Daoy (cell line): ENCODE measurements around the gene SULT2B1. TPM values are rescaled to one million over a fixed set of nuclear protein-coding genes. Genes with fewer than 3 reads are reported as not detected.
"Not testable (repeated sequence)": the region's sequence is repeated elsewhere in the genome, so short reads cannot be mapped to it uniquely, and the experiment has no call there.

Experiments used
- DNase-seq: peaks from one replicate; pipeline ENCODE4 v3.0.0-alpha.2; 2015; ENCODE audit warnings: low read depth
- total RNA-seq: library from RNA; depleted of rRNA; stranded (reverse); fragments of >200 nt; shearing (Covaris generic); gene quantifications from 2 replicates; pipeline ENCODE4 v1.2.3, GENCODE V29; 2014

The SULT2B1 gene
- total RNA-seq, 1 experiment from 2014 or later: not detected

GRCh38 chr19:48529156-48529555 lies 22.8 kb upstream of the SULT2B1 start:
- no peak for DNase-seq

- DNase-seq: no peak
Measured at GRCh38 chr19:48530066-48530720, 21.8 kb upstream of the SULT2B1 start.

- DNase-seq: no peak
Measured at GRCh38 chr19:48530770-48531169, 21.2 kb upstream of the SULT2B1 start.

- DNase-seq: no peak
Measured at GRCh38 chr19:48533770-48534169, 18.2 kb upstream of the SULT2B1 start.

- no peak for DNase-seq
Measured at GRCh38 chr19:48537541-48537940, 14.4 kb upstream of the SULT2B1 start.

- not testable (repeated sequence) for DNase-seq
Measured at GRCh38 chr19:48538057-48538456, 13.9 kb upstream of the SULT2B1 start.

GRCh38 chr19:48539503-48540096 lies 12.4 kb upstream of the SULT2B1 start:
- peak; percentile 69 for DNase-seq

GRCh38 chr19:48540110-48540509 lies 11.9 kb upstream of the SULT2B1 start:
- DNase-seq: no peak

- DNase-seq: no peak
Measured at GRCh38 chr19:48541813-48542212, 10.2 kb upstream of the SULT2B1 start.

GRCh38 chr19:48543121-48543710 lies 8.8 kb upstream of the SULT2B1 start:
- DNase-seq: peak; percentile 85

- DNase-seq: no peak
Measured at GRCh38 chr19:48544856-48545750, 6.9 kb upstream of the SULT2B1 start.

GRCh38 chr19:48547722-48548121 lies 4.2 kb upstream of the SULT2B1 start:
- no peak for DNase-seq

GRCh38 chr19:48548253-48548911 lies 3.6 kb upstream of the SULT2B1 start:
- DNase-seq: no peak

GRCh38 chr19:48549380-48549779 lies 2.6 kb upstream of the SULT2B1 start:
- no peak for DNase-seq

- DNase-seq: no peak
Measured at GRCh38 chr19:48552406-48553322, 692 bp downstream of the SULT2B1 start.

GRCh38 chr19:48553676-48554384 lies 1.9 kb downstream of the SULT2B1 start:
- peak; percentile 45 for DNase-seq

- no peak for DNase-seq
Measured at GRCh38 chr19:48554385-48555091, 2.6 kb downstream of the SULT2B1 start.

- DNase-seq: peak; percentile 74
Measured at GRCh38 chr19:48556163-48556562, 4.2 kb downstream of the SULT2B1 start.

- DNase-seq: no peak
Measured at GRCh38 chr19:48556825-48557224, 4.9 kb downstream of the SULT2B1 start.
